Stimulated activated CD8-positive, alpha-beta memory T cell treated with anti-CD3 and anti-CD28 coated beads, Interleukin-4, amount 100 ng/mL, for 24 hours (primary cell): ENCODE results near the gene RNU1-2.
"Not testable (repeated sequence)": the region's sequence is repeated elsewhere in the genome, so short reads cannot be mapped to it uniquely, and the experiment has no call there.

Source experiments
- DNase-seq: peaks from one replicate; pipeline ENCODE4 v3.0.0-alpha.2; 2020; ENCODE audit warnings: low read depth

The RNU1-2 gene

GRCh38 chr1:16927256-16927655 lies 31.5 kb downstream of the RNU1-2 start:
- no peak for DNase-seq

GRCh38 chr1:16927711-16928485 lies 32.1 kb downstream of the RNU1-2 start:
- DNase-seq: no peak

GRCh38 chr1:16929146-16930041 lies 33.6 kb downstream of the RNU1-2 start:
- DNase-seq: not testable (repeated sequence)

GRCh38 chr1:16931206-16931934 lies 35.6 kb downstream of the RNU1-2 start:
- not testable (repeated sequence) for DNase-seq

GRCh38 chr1:16933945-16934344 lies 38.2 kb downstream of the RNU1-2 start:
- DNase-seq: not testable (repeated sequence)

- not testable (repeated sequence) for DNase-seq
These were observed 40.8 kb downstream of the RNU1-2 start for GRCh38 chr1:16936580-16936979.

- DNase-seq: no peak
These were observed 42.9 kb downstream of the RNU1-2 start for GRCh38 chr1:16938351-16939321.

GRCh38 chr1:16939386-16940180 lies 43.8 kb downstream of the RNU1-2 start:
- DNase-seq: not testable (repeated sequence)

- DNase-seq: no peak
These were observed 48.3 kb downstream of the RNU1-2 start for GRCh38 chr1:16944038-16944437.

GRCh38 chr1:16945512-16945911 lies 49.7 kb downstream of the RNU1-2 start:
- DNase-seq: not testable (repeated sequence)
